Transverse colon (tissue), 4 donors: ENCODE data around the gene P2RX7. TPM values are rescaled to one million over a fixed set of nuclear protein-coding genes. Genes with fewer than 3 reads are reported as not detected.

Experiments
- DNase-seq: peaks from one replicate; pipeline ENCODE4 v3.0.0-alpha.2; 2019
- H3K27ac ChIP-seq, 4 donors: fragments of 200-600 bp; sonication (generic); 2 replicates each; pipeline ENCODE4 v1.5.1; 2016 to 2018; ENCODE audit warnings: inconsistent platforms in 4 of 4
- H3K27me3 ChIP-seq: fragments of 200-600 bp; sonication (generic); 2 replicates; pipeline ENCODE4 v1.5.1; 2017; ENCODE audit warnings: inconsistent platforms
- H3K36me3 ChIP-seq, 4 donors: fragments of 200-600 bp; sonication (generic); 2 replicates each; pipeline ENCODE4 v1.5.1; 2017 to 2019; ENCODE audit warnings: inconsistent platforms in 4 of 4
- H3K4me1 ChIP-seq, 4 donors: fragments of 200-600 bp; sonication (generic); 2 replicates each; pipeline ENCODE4 v1.5.1; 2017 to 2020; ENCODE audit warnings: inconsistent platforms in 4 of 4
- H3K4me3 ChIP-seq, 4 donors: fragments of 200-600 bp; sonication (generic); 1 replicate in 1 of 4; 2 replicates in 3 of 4; pipeline versions ENCODE4 v1.5.1 to v1.6.1; 2017 to 2019; ENCODE audit warnings: inconsistent platforms in 4 of 4
- H3K9me3 ChIP-seq, 2 donors: fragments of 200-600 bp; sonication (generic); 2 replicates each; pipeline ENCODE4 v1.5.1; 2017 to 2019; ENCODE audit warnings: inconsistent platforms in 2 of 2
- CTCF ChIP-seq, 5 experiments: fragments of 200-600 bp in 3 of 5; fragments of 450-650 bp in 2 of 5; sonication (generic) in 3 of 5; IDR thresholded peaks; 1 replicate in 2 of 5; 2 replicates in 3 of 5; pipeline ENCODE4 v1.5.1; 2016 to 2017; ENCODE audit warnings: antibody characterized with exemption in 5 of 5, inconsistent platforms in 3 of 5, mild to moderate bottlenecking in 2 of 5, moderate library complexity in 1 of 5
- EP300 ChIP-seq: sonication (generic); formaldehyde crosslinking; IDR thresholded peaks from one replicate; pipeline ENCODE4 v1.6.1; 2017; ENCODE audit warnings: antibody characterized with exemption, low read depth
- POLR2A ChIP-seq: fragments of 450-650 bp; IDR thresholded peaks from one replicate; pipeline ENCODE4 v1.6.1; 2016; ENCODE audit warnings: antibody characterized with exemption, mild to moderate bottlenecking, moderate library complexity
- POLR2AphosphoS5 ChIP-seq, 3 donors: sonication (generic); formaldehyde crosslinking; IDR thresholded peaks; one replicate each; pipeline ENCODE4 v1.6.1; 2016; ENCODE audit warnings: antibody characterized with exemption in 3 of 3
- WGBS, 2 donors: methylation state at CpG; one replicate each; pipeline ENCODE4 v1.1.5; 2018; ENCODE audit warnings: low coverage in 1 of 2; 5-methylcytosine and 5-hydroxymethylcytosine counted together
- in situ Hi-C, 4 donors: fragments of 200-750 bp; cut with MboI; loops; one replicate each; pipeline versions ENCODE4 v1.15.0 to v1.15.1; 2017; ENCODE audit warnings: low sequenced_read_pairs in 3 of 4, low pct_ligation_motif_present in 1 of 4, low pct_unique_long_range_greater_than_20kb in 1 of 4
- intact Hi-C: fragments of 100-400 bp; cut with DNase I; formaldehyde crosslinking; loops from one replicate; pipeline ENCODE4 v1.15.1; 2023; ENCODE audit warnings: low total_unique reads
- total RNA-seq, 4 donors: library from RNA; depleted of rRNA; stranded (reverse); fragments of >200 nt; gene quantifications; one replicate each; pipeline ENCODE4 v1.1.0, GENCODE V29; 2016

The P2RX7 gene
- total RNA-seq, 4 donors from 2014 or later = 0.96 to 7.1 (median 5.1) TPM

GRCh38 chr12:121166356-121166755 lies 33.7 kb downstream of the P2RX7 start:
- no peaks in the 10 kb centered on the region for H3K4me1 ChIP-seq
- no peaks in the 10 kb centered on the region for H3K36me3 ChIP-seq
- in situ Hi-C loops (no loop called here), intact Hi-C loops (no loop called here)
- H3K9me3 ChIP-seq = no peaks in the 10 kb centered on the region
- TF ChIP-seq POLR2AphosphoS5 (IDR thresholded peaks at IDR 0.05) (no peak), POLR2A (no peak), EP300 (no peak), CTCF (IDR thresholded peaks at IDR 0.05) (no peak)
- H3K4me3 ChIP-seq = no peak overlapping the region
- no peak overlapping the region for H3K27ac ChIP-seq
- no peak for DNase-seq
- WGBS, 2 donors = 63 to 90% methylated on average over 1 of the region's 1 CpG
- no peaks in the 10 kb centered on the region for H3K27me3 ChIP-seq

GRCh38 chr12:121167232-121167820 lies 34.6 kb downstream of the P2RX7 start:
- TF ChIP-seq POLR2AphosphoS5 (IDR thresholded peaks at IDR 0.05) = no peak
- no peak for TF ChIP-seq POLR2A
- TF ChIP-seq EP300 = no peak
- TF ChIP-seq CTCF (IDR thresholded peaks at IDR 0.05) = no peak
- no peaks in the 10 kb centered on the region for H3K4me1 ChIP-seq
- intact Hi-C loops (no loop called here), in situ Hi-C loops (no loop called here)
- H3K9me3 ChIP-seq = no peaks in the 10 kb centered on the region
- H3K27ac ChIP-seq = no peak overlapping the region
- WGBS, 2 donors = 81 to 88% methylated on average over 5 to 14 of the region's 14 CpGs
- DNase-seq = no peak
- H3K27me3 ChIP-seq = no peaks in the 10 kb centered on the region
- H3K36me3 ChIP-seq = no peaks in the 10 kb centered on the region
- no peak overlapping the region for H3K4me3 ChIP-seq

GRCh38 chr12:121167951-121168350 lies 35.3 kb downstream of the P2RX7 start:
- intact Hi-C loops (no loop called here), in situ Hi-C loops (no loop called here)
- 70 to 100% methylated on average over 2 to 3 of the region's 3 CpGs for WGBS, 2 donors
- H3K27ac ChIP-seq = no peak overlapping the region
- no peak for DNase-seq
- no peaks in the 10 kb centered on the region for H3K36me3 ChIP-seq
- H3K4me1 ChIP-seq = no peaks in the 10 kb centered on the region
- H3K4me3 ChIP-seq = no peak overlapping the region
- no peaks in the 10 kb centered on the region for H3K27me3 ChIP-seq
- TF ChIP-seq POLR2A = no peak
- no peak for TF ChIP-seq CTCF (IDR thresholded peaks at IDR 0.05)
- no peak for TF ChIP-seq POLR2AphosphoS5 (IDR thresholded peaks at IDR 0.05)
- TF ChIP-seq EP300 = no peak
- no peaks in the 10 kb centered on the region for H3K9me3 ChIP-seq

- H3K9me3 ChIP-seq = no peaks in the 10 kb centered on the region
- intact Hi-C loops = no loop called here
- no peak for TF ChIP-seq POLR2AphosphoS5 (IDR thresholded peaks at IDR 0.05)
- TF ChIP-seq POLR2A = no peak
- TF ChIP-seq EP300 = no peak
- TF ChIP-seq CTCF (IDR thresholded peaks at IDR 0.05) = no peak
- no peaks in the 10 kb centered on the region for H3K27me3 ChIP-seq
- H3K36me3 ChIP-seq = no peaks in the 10 kb centered on the region
- peaks cover 0 to 6% (median 0%) of the 10 kb centered on the region in 4 donors for H3K4me1 ChIP-seq
- WGBS, 2 donors = 88 to 100% methylated on average over 2 to 5 of the region's 5 CpGs
- DNase-seq = no peak
- no peak overlapping the region for H3K27ac ChIP-seq
- in situ Hi-C loops = no loop called here
- H3K4me3 ChIP-seq = no peak overlapping the region
Observed at GRCh38 chr12:121170151-121170550, 37.5 kb downstream of the P2RX7 start.
